Measurements from ENCODE around the gene LTBR. TPM values are rescaled to one million over a fixed set of nuclear protein-coding genes. Genes with fewer than 3 reads are reported as not detected.
A peak's percentile ranks its signal among the peaks of the same experiment; 100 is the strongest.

The LTBR gene
- total and polyA plus RNA-seq, 12 donors = 34.6 to 295 (median 140) TPM

DNA sequence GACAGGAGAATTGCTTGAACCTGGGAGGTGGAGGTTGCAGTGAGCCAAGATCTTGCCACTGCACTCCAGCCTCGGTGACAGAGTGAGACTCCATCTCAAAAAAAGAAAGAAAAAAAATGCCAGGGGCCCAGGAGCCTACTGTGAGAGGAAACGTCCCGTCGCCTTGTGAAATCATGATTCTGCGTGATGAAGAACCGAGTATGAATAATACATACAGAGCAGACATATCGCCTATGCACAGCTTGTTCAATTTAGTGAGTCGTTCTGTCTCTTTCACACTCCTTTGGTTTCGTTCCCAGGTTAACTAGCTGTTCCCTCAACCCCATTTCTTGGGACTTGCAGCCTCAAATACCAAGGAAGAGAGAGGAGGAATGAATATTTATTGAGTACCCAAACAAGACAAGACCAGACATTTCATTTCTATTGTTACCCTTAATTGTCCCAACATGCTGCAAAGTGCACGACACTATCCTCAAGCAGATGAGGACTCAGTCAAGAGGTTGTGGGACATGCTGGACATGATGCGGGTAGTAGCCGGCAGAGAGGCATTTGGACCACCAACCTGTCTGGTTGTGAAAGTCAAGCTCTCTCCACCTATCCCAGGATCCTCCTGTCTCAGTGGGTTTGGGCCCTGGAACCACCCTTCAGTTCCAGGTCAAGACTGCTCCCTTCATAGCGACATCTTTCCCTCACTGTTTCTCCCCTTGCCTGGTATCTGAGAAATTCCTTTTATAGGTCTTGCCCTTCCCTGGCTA lies 52.2 kb downstream of the LTBR start:
- DNase-seq = peak in 1 of 7 donors; percentile 25
- no peaks in the 10 kb centered on the region for H3K36me3 ChIP-seq (replicated peaks in 1 of 2)
- H3K9me3 ChIP-seq (replicated peaks in 1 of 3) = no peaks in the 10 kb centered on the region
- intact Hi-C loops (cut with DNase I) = no loop called here
- H3K4me3 ChIP-seq = no peak overlapping the region
- peaks cover 0 to 3% of the 10 kb centered on the region in 2 donors for H3K4me1 ChIP-seq (replicated peaks in 1 of 2)
- no peak for TF ChIP-seq POLR2A (IDR thresholded peaks at IDR 0.05)
- TF ChIP-seq, protein P1, sequence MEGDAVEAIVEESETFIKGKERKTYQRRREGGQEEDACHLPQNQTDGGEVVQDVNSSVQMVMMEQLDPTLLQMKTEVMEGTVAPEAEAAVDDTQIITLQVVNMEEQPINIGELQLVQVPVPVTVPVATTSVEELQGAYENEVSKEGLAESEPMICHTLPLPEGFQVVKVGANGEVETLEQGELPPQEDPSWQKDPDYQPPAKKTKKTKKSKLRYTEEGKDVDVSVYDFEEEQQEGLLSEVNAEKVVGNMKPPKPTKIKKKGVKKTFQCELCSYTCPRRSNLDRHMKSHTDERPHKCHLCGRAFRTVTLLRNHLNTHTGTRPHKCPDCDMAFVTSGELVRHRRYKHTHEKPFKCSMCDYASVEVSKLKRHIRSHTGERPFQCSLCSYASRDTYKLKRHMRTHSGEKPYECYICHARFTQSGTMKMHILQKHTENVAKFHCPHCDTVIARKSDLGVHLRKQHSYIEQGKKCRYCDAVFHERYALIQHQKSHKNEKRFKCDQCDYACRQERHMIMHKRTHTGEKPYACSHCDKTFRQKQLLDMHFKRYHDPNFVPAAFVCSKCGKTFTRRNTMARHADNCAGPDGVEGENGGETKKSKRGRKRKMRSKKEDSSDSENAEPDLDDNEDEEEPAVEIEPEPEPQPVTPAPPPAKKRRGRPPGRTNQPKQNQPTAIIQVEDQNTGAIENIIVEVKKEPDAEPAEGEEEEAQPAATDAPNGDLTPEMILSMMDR (IDR thresholded peaks at IDR 0.05) = no peak
- WGBS, 4 donors = 75 to 89% (median 88%) methylated on average over 13 of the region's 13 CpGs
- no peak overlapping the region for H3K27ac ChIP-seq
- no peaks in the 10 kb centered on the region for H3K27me3 ChIP-seq

- 77 to 90% (median 86%) methylated on average over 3 of the region's 3 CpGs for WGBS, 4 donors
- intact Hi-C loops (cut with DNase I) = no loop called here
- no peak overlapping the region for H3K27ac ChIP-seq
- TF ChIP-seq POLR2A (IDR thresholded peaks at IDR 0.05) = no peak
- TF ChIP-seq, protein P1 (IDR thresholded peaks at IDR 0.05) = no peak
- no peaks in the 10 kb centered on the region for H3K27me3 ChIP-seq
- H3K36me3 ChIP-seq (replicated peaks in 1 of 2) = no peaks in the 10 kb centered on the region
- H3K4me3 ChIP-seq = no peak overlapping the region
- H3K9me3 ChIP-seq (replicated peaks in 1 of 3) = no peaks in the 10 kb centered on the region
- no peak for DNase-seq
- no peaks in the 10 kb centered on the region for H3K4me1 ChIP-seq (replicated peaks in 1 of 2)
Measured at GRCh38 chr12:6437586-6437985, 53.6 kb downstream of the LTBR start.

DNA sequence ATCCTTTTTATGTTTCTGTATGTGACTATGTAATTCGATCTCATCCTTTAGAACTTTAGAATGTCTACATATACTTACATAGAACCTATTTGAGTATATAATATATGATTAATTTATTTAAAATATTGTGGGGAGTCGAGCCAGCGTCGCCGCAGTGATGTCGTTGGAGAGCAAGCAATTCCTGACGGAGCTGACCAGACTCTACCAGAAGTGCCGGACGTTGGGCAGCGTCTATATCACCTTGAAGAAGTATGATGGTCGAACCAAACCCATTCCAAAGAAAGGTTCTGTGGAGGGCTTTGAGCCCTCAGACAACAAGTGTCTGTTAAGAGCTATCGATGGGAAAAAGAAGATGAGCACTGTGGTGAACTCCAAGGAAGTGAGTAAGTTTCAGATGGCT lies 54.4 kb downstream of the LTBR start:
- H3K4me1 ChIP-seq (replicated peaks in 1 of 2) = no peaks in the 10 kb centered on the region
- no peak overlapping the region for H3K4me3 ChIP-seq
- peak in 1 of 7 donors; percentile 25 for DNase-seq
- intact Hi-C loops (cut with DNase I) = no loop called here
- WGBS, 4 donors = 88 to 92% (median 90%) methylated on average over 12 of the region's 12 CpGs
- H3K27me3 ChIP-seq = no peaks in the 10 kb centered on the region
- H3K9me3 ChIP-seq (replicated peaks in 1 of 3) = no peaks in the 10 kb centered on the region
- H3K27ac ChIP-seq = no peak overlapping the region
- no peaks in the 10 kb centered on the region for H3K36me3 ChIP-seq (replicated peaks in 1 of 2)
- no peak for TF ChIP-seq POLR2A (IDR thresholded peaks at IDR 0.05)

GRCh38 chr12:6440391-6440790 lies 56.4 kb downstream of the LTBR start:
- intact Hi-C loops (cut with DNase I) = no loop called here
- 33 to 59% (median 39%) methylated on average over 1 of the region's 1 CpG for WGBS, 4 donors
- Histone ChIP-seq H3K4me1 (replicated peaks in 1 of 2) (no peaks in the 10 kb centered on the region), H3K4me3 (no peak overlapping the region), H3K36me3 (replicated peaks in 1 of 2) (no peaks in the 10 kb centered on the region), H3K9me3 (replicated peaks in 1 of 3) (no peaks in the 10 kb centered on the region), H3K27me3 (no peaks in the 10 kb centered on the region), H3K27ac (no peak overlapping the region)
- no peak for DNase-seq
- TF ChIP-seq, protein P1 (IDR thresholded peaks at IDR 0.05) = no peak
- no peak for TF ChIP-seq POLR2A (IDR thresholded peaks at IDR 0.05)

Small RNAs within 50 kb of the gene (small RNA-seq; reads per million reads assigned to genes)
- gene RN7SL391P = 0 reads per million in 2 donors

Other genes with a start within 250 kb of the LTBR start
- gene CD9, start 183.8 kb upstream of the LTBR start, total RNA-seq = 100 to 1,000 TPM in 8 of 9 donors, 10 to 100 TPM in 1; 14.9 to 461 (median 321) TPM
- gene CD9, start 183.8 kb upstream of the LTBR start, polyA plus RNA-seq = 100 to 1,000 TPM in 2 of 3 donors, 10 to 100 TPM in 1; 66.3 to 244 (median 139) TPM
- 1 to 10 TPM in 2 of 9 donors, under 1 TPM in 6, not detected in 1; 0.06 to 1.9 (median 0.43) TPM for gene PLEKHG6, start 73.5 kb upstream of the LTBR start, total RNA-seq
- 1 to 10 TPM in 1 of 3 donors, under 1 TPM in 1, not detected in 1; 0.32 to 5.8 TPM for gene PLEKHG6, start 73.5 kb upstream of the LTBR start, polyA plus RNA-seq
- gene TNFRSF1A, start 42.1 kb upstream of the LTBR start, total RNA-seq = 100 to 1,000 TPM in 8 of 9 donors, 10 to 100 TPM in 1; 46.4 to 386 (median 261) TPM
- gene TNFRSF1A, start 42.1 kb upstream of the LTBR start, polyA plus RNA-seq = 100 to 1,000 TPM in 2 of 3 donors, 10 to 100 TPM in 1; 91.8 to 167 (median 160) TPM
- gene SCNN1A, start 8.6 kb upstream of the LTBR start, total RNA-seq = 10 to 100 TPM in 7 of 9 donors, 1 to 10 TPM in 1, under 1 TPM in 1; 0.11 to 38.0 (median 13.7) TPM
- 1 to 10 TPM; 4.3 to 5.3 (median 5.1) TPM for gene SCNN1A, start 8.6 kb upstream of the LTBR start, polyA plus RNA-seq
- 1 to 10 TPM in 2 of 9 donors, under 1 TPM in 6, not detected in 1; 0.11 to 8.9 (median 0.54) TPM for gene CD27, start 60.8 kb downstream of the LTBR start, total RNA-seq
- gene CD27, start 60.8 kb downstream of the LTBR start, polyA plus RNA-seq = 1 to 10 TPM in 2 of 3 donors, under 1 TPM in 1; 0.77 to 2.1 (median 1.1) TPM
- gene TAPBPL, start 67.9 kb downstream of the LTBR start, total RNA-seq = 10 to 100 TPM; 17.0 to 42.4 (median 33.8) TPM
- gene TAPBPL, start 67.9 kb downstream of the LTBR start, polyA plus RNA-seq = 10 to 100 TPM; 13.8 to 41.6 (median 26.5) TPM
- gene VAMP1, start 86.5 kb downstream of the LTBR start, total RNA-seq = 10 to 100 TPM in 3 of 9 donors, 1 to 10 TPM in 6; 2.8 to 16.8 (median 8.8) TPM
- gene VAMP1, start 86.5 kb downstream of the LTBR start, polyA plus RNA-seq = 10 to 100 TPM in 1 of 3 donors, 1 to 10 TPM in 2; 7.3 to 26.7 (median 9.6) TPM
- gene MRPL51, start 109.1 kb downstream of the LTBR start, total RNA-seq = 100 to 1,000 TPM in 6 of 9 donors, 10 to 100 TPM in 3; 64.7 to 280 (median 164) TPM
- gene MRPL51, start 109.1 kb downstream of the LTBR start, polyA plus RNA-seq = 100 to 1,000 TPM in 1 of 3 donors, 10 to 100 TPM in 2; 67.2 to 161 (median 83.3) TPM
- gene NCAPD2, start 109.9 kb downstream of the LTBR start, total RNA-seq = 10 to 100 TPM; 11.5 to 33.9 (median 24.5) TPM
- 10 to 100 TPM in 1 of 3 donors, 1 to 10 TPM in 2; 6.6 to 10.1 (median 10.0) TPM for gene NCAPD2, start 109.9 kb downstream of the LTBR start, polyA plus RNA-seq
- gene GAPDH, start 150.4 kb downstream of the LTBR start, total RNA-seq = 1,000 to 10,000 TPM; 1,734 to 3,241 (median 2,275) TPM
- gene GAPDH, start 150.4 kb downstream of the LTBR start, polyA plus RNA-seq = 1,000 to 10,000 TPM; 1,816 to 4,338 (median 3,953) TPM
- gene IFFO1, start 171.9 kb downstream of the LTBR start, total RNA-seq = 10 to 100 TPM in 8 of 9 donors, 1 to 10 TPM in 1; 8.3 to 36.3 (median 27.5) TPM
- 10 to 100 TPM in 2 of 3 donors, 1 to 10 TPM in 1; 8.7 to 91.0 (median 79.2) TPM for gene IFFO1, start 171.9 kb downstream of the LTBR start, polyA plus RNA-seq
- gene NOP2, start 184.1 kb downstream of the LTBR start, total RNA-seq = 10 to 100 TPM in 8 of 9 donors, 1 to 10 TPM in 1; 7.7 to 34.7 (median 27.0) TPM
- 10 to 100 TPM; 43.2 to 95.5 (median 63.8) TPM for gene NOP2, start 184.1 kb downstream of the LTBR start, polyA plus RNA-seq
- gene CHD4, start 223.2 kb downstream of the LTBR start, total RNA-seq = 100 to 1,000 TPM; 216 to 307 (median 246) TPM
- 100 to 1,000 TPM; 152 to 505 (median 284) TPM for gene CHD4, start 223.2 kb downstream of the LTBR start, polyA plus RNA-seq

Data from adrenal gland (tissue), 12 donors.